Gastroesophageal sphincter (tissue), 4 donors: ENCODE measurements around the gene SGPP2. TPM values are rescaled to one million over a fixed set of nuclear protein-coding genes. Genes with fewer than 3 reads are reported as not detected.

Source experiments
- ATAC-seq: fragments of 150-250 bp; one replicate; pipeline ENCODE4 v1.9.1; 2016; ENCODE audit warnings: mild to moderate bottlenecking, moderate library complexity
- H3K27ac ChIP-seq, 4 donors: fragments of 200-600 bp; sonication (generic) in 3 of 4; 1 replicate in 3 of 4; 2 replicates in 1 of 4; pipeline ENCODE4 v1.5.1; 2016 to 2019
- H3K27me3 ChIP-seq: fragments of 200-600 bp; sonication (generic); one replicate; pipeline ENCODE4 v1.5.1; 2019
- H3K36me3 ChIP-seq, 2 donors: fragments of 200-600 bp; sonication (generic); one replicate each; pipeline ENCODE4 v1.5.1; 2019; ENCODE audit warnings: control low read depth in 1 of 2
- H3K4me1 ChIP-seq, 3 donors: fragments of 200-600 bp; sonication (generic); 1 replicate in 2 of 3; 2 replicates in 1 of 3; pipeline ENCODE4 v1.5.1; 2016 to 2019; ENCODE audit warnings: control low read depth in 2 of 3
- H3K4me3 ChIP-seq, 2 donors: fragments of 200-600 bp; sonication (generic); one replicate each; pipeline ENCODE4 v1.5.1; 2019; ENCODE audit warnings: mild to moderate bottlenecking in 1 of 2, moderate library complexity in 1 of 2
- H3K9me3 ChIP-seq, 3 donors: fragments of 200-600 bp; sonication (generic); one replicate each; pipeline ENCODE4 v1.5.1; 2017 to 2019; ENCODE audit warnings: control low read depth in 2 of 3
- CTCF ChIP-seq, 4 experiments: fragments of 200-600 bp in 2 of 4; fragments of 450-650 bp in 2 of 4; sonication (generic) in 1 of 4; IDR thresholded peaks; one replicate each; pipeline ENCODE4 v1.5.1; 2017 to 2019; ENCODE audit warnings: antibody characterized with exemption in 4 of 4, mild to moderate bottlenecking in 2 of 4, moderate library complexity in 2 of 4
- EP300 ChIP-seq: sonication (generic); formaldehyde crosslinking; IDR thresholded peaks from one replicate; pipeline ENCODE4 v1.6.1; 2017; ENCODE audit warnings: antibody characterized with exemption, mild to moderate bottlenecking
- POLR2A ChIP-seq, 2 donors: fragments of 450-650 bp; IDR thresholded peaks; one replicate each; pipeline ENCODE4 v1.6.1; 2017; ENCODE audit warnings: antibody characterized with exemption in 2 of 2, mild to moderate bottlenecking in 2 of 2, moderate library complexity in 1 of 2
- POLR2AphosphoS5 ChIP-seq: sonication (generic); formaldehyde crosslinking; IDR thresholded peaks from one replicate; pipeline ENCODE4 v1.6.1; 2017; ENCODE audit warnings: antibody characterized with exemption
- WGBS, 2 donors: methylation state at CpG; one replicate each; pipeline ENCODE4 v1.1.5; 2018; ENCODE audit warnings: low coverage in 1 of 2; 5-methylcytosine and 5-hydroxymethylcytosine counted together
- total RNA-seq, 4 donors: library from RNA; depleted of rRNA; stranded (reverse); fragments of >200 nt; gene quantifications; one replicate each; pipeline ENCODE4 v1.1.0, GENCODE V29; 2016

Gene SGPP2
- total RNA-seq, 4 donors from 2014 or later: 0.89 to 1.8 (median 1.2) TPM; not detected in 1

DNA sequence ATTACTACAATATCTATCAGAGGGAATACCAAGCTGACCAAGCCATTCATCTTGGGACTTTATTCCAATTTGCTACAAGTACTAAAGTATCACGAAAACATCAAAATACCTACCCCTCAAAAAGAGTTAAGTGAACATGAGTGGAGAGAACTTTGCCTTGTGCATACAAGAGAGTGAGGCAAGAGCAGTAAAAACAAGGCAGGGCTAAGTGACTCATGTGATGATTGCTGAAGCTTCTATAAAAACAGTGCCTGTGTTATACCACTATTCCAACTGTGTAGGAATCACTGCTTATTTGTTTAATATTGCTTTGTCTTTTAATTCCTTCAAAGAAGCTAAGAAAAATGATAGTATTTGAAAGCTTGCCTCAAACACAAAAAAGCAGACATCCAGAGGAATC lies 170.3 kb downstream of the SGPP2 start:
- 100% methylated on average over 1 of the region's 1 CpG for WGBS, 2 donors
- no peak overlapping the region for H3K4me3 ChIP-seq
- peaks cover 0 to 61% of the 10 kb centered on the region in 2 donors for H3K36me3 ChIP-seq
- TF ChIP-seq POLR2AphosphoS5 (no peak), CTCF (IDR thresholded peaks at IDR 0.05) (no peak), POLR2A (IDR thresholded peaks at IDR 0.05) (no peak), EP300 (no peak)
- no peak overlapping the region for H3K27ac ChIP-seq
- ATAC-seq: no peak
- no peaks in the 10 kb centered on the region for H3K9me3 ChIP-seq
- no peaks in the 10 kb centered on the region for H3K27me3 ChIP-seq
- no peaks in the 10 kb centered on the region for H3K4me1 ChIP-seq

DNA sequence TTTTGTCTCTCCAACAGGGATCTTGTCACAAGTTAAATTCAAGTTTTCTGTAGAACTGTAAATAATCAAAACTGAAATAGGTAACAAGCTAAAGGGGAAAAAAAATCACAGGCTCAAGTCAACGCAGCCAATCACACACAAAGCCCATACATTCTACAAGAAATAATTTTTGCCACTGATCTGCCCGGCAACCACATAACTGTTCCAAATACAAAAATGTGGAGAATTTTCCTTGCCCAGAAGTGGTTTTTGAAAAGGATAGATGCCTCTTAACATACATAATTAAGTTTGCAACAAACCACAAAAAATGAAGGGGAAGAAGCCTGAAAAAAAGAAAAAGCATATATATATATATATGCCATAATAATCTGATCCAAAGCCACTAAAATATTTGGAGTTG lies 171.2 kb downstream of the SGPP2 start:
- Histone ChIP-seq H3K9me3 (no peaks in the 10 kb centered on the region), H3K27ac (no peak overlapping the region), H3K4me3 (no peak overlapping the region), H3K36me3 (peaks cover 0 to 64% of the 10 kb centered on the region in 2 donors), H3K27me3 (no peaks in the 10 kb centered on the region), H3K4me1 (no peaks in the 10 kb centered on the region)
- TF ChIP-seq POLR2A (IDR thresholded peaks at IDR 0.05): no peak
- no peak for TF ChIP-seq CTCF (IDR thresholded peaks at IDR 0.05)
- no peak for TF ChIP-seq POLR2AphosphoS5
- no peak for TF ChIP-seq EP300
- 91 to 100% methylated on average over 2 of the region's 2 CpGs for WGBS, 2 donors
- ATAC-seq: no peak

GRCh38 chr2:222598611-222599010 lies 174.3 kb downstream of the SGPP2 start:
- H3K4me3 ChIP-seq: no peak overlapping the region
- no peaks in the 10 kb centered on the region for H3K9me3 ChIP-seq
- TF ChIP-seq POLR2AphosphoS5: no peak
- TF ChIP-seq CTCF (IDR thresholded peaks at IDR 0.05): no peak
- no peak for TF ChIP-seq EP300
- TF ChIP-seq POLR2A (IDR thresholded peaks at IDR 0.05): no peak
- no peaks in the 10 kb centered on the region for H3K27me3 ChIP-seq
- H3K27ac ChIP-seq: no peak overlapping the region
- WGBS, 2 donors: 62% methylated on average over 4 of the region's 4 CpGs; no CpG with 5 or more reads in 1 of the 2 donors
- no peak for ATAC-seq
- H3K36me3 ChIP-seq: peaks cover 0 to 50% of the 10 kb centered on the region in 2 donors
- H3K4me1 ChIP-seq: no peaks in the 10 kb centered on the region

GRCh38 chr2:222603501-222603900 lies 179.2 kb downstream of the SGPP2 start:
- no peak overlapping the region for H3K27ac ChIP-seq
- no peak for TF ChIP-seq POLR2AphosphoS5
- TF ChIP-seq POLR2A (IDR thresholded peaks at IDR 0.05): no peak
- no peak for TF ChIP-seq CTCF (IDR thresholded peaks at IDR 0.05)
- no peak for TF ChIP-seq EP300
- no peaks in the 10 kb centered on the region for H3K4me1 ChIP-seq
- no peak overlapping the region for H3K4me3 ChIP-seq
- peaks cover 0 to 14% of the 10 kb centered on the region in 2 donors for H3K36me3 ChIP-seq
- no peaks in the 10 kb centered on the region for H3K9me3 ChIP-seq
- H3K27me3 ChIP-seq: no peaks in the 10 kb centered on the region
- 100% methylated on average over 2 of the region's 2 CpGs for WGBS, 2 donors
- no peak for ATAC-seq

DNA sequence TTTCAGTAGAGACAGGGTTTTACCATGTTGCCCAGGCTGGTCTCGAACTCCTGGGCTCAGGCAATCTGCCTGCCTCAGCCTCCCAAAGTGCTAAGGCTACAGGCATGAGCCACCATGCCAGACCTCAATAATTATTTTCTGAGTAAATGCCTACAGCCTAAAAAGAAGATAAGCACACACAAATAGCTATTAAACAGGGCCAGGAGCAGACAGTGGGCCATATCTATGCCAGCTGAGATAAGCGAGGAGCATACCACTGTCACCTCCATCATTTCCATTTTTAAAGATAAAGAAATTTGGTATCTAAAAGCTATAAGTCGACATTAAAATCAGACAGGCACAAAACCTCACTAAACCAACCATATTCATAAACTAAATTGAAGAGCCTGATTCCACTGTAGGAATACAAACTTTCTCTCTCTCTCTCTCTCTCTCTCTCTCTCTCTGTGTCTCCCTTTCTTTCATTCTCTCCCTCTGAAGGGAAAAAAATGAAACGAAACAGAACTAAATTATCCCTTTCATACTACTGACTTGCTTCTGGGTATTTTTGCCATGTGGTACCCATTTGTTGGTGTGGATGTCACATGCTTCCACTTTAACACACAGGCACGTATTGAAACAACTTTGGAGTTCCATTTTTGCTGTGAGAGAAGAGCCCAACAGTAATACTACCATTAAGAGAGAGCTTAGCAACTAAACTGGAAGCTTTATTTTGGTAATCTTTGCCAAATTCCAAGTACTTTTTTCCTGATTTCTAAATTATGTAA lies 180.6 kb downstream of the SGPP2 start:
- no peaks in the 10 kb centered on the region for H3K9me3 ChIP-seq
- H3K27ac ChIP-seq: no peak overlapping the region
- TF ChIP-seq EP300: no peak
- no peak for TF ChIP-seq POLR2A (IDR thresholded peaks at IDR 0.05)
- TF ChIP-seq POLR2AphosphoS5: no peak
- TF ChIP-seq CTCF (IDR thresholded peaks at IDR 0.05): no peak
- ATAC-seq: no peak
- no peaks in the 10 kb centered on the region for H3K27me3 ChIP-seq
- peaks cover 0 to 1% of the 10 kb centered on the region in 2 donors for H3K36me3 ChIP-seq
- WGBS, 2 donors: 73 to 79% methylated on average over 4 of the region's 5 CpGs
- no peak overlapping the region for H3K4me3 ChIP-seq
- no peaks in the 10 kb centered on the region for H3K4me1 ChIP-seq
